Neural crest cell (in vitro differentiated cells): Measurements from ENCODE around the gene PDAP1. TPM values are rescaled to one million over a fixed set of nuclear protein-coding genes. Genes with fewer than 3 reads are reported as not detected.

Experiments
- DNase-seq: peaks from one replicate; pipeline ENCODE4 v3.0.0; 2021; ENCODE audit warnings: low read depth, mixed read lengths, low spot score
- H3K27ac Mint-ChIP-seq: one replicate; pipeline ENCODE4 v1.8.0; 2021; ENCODE audit warnings: mild to moderate bottlenecking, mixed read lengths; ENCODE audit not compliant: unreplicated experiment
- H3K27me3 Mint-ChIP-seq: 2 replicates; pipeline ENCODE4 v1.8.0; 2021; ENCODE audit warnings: low read depth, mild to moderate bottlenecking, mixed read lengths
- H3K36me3 Mint-ChIP-seq: 2 replicates; pipeline ENCODE4 v1.8.0; 2021; ENCODE audit warnings: low read depth, mild to moderate bottlenecking, mixed read lengths
- H3K4me1 Mint-ChIP-seq: 2 replicates; pipeline ENCODE4 v1.8.0; 2021; ENCODE audit warnings: mixed read lengths
- H3K4me3 Mint-ChIP-seq: one replicate; pipeline ENCODE4 v1.8.0; 2021; ENCODE audit warnings: mild to moderate bottlenecking, mixed read lengths
- H3K9me3 Mint-ChIP-seq: 2 replicates; pipeline ENCODE4 v1.8.0; 2021; ENCODE audit warnings: mixed read lengths
- total RNA-seq: library from RNA; stranded (reverse); gene quantifications from 2 replicates; pipeline ENCODE4 v1.2.1, GENCODE V29; 2021
- TF ChIP-seq, protein P1 (sequence below): fragments of 200-600 bp; sonication (generic); conservative IDR thresholded peaks from 2 replicates; pipeline ENCODE4 v1.5.0; 2021; ENCODE audit warnings: antibody characterized with exemption, mild to moderate bottlenecking

Gene PDAP1
- total RNA-seq, 1 donor from 2014 or later = 146 TPM

DNA sequence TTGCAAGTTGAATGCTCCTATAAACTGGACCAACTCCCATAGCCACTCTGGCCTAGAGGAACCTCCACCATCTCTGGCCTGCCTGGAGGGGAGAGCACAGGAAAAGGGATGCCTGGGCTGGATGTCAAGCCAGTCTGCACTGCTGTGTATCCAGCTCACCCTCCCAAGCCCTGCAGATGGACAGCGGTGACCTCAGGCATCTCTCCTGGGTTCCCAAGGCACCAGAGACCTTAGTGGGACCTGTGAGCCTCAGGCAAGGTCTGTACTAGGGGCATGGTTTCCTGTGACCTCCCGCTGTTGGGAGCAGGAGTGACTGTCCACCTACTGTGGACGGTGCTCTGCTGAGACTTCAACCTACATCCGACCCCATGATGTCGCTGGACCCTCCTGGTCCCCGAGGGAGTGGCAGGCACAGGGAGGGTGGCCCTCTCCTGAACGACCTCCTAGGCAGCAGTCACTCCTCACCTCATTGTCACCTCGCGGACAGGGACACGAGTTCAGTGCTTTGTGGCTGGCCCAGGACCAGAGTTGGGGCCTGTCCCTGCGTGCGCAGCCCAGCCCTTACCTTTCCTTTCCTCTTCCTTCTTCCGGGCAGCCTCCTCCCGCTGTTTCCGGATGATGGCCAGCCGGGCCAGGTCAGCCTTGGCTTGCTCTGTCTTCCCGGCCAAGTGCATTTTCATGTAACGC is 11.0 kb downstream of the PDAP1 start:
- H3K4me3 Mint-ChIP-seq = peak overlapping the region; percentile 71

DNA sequence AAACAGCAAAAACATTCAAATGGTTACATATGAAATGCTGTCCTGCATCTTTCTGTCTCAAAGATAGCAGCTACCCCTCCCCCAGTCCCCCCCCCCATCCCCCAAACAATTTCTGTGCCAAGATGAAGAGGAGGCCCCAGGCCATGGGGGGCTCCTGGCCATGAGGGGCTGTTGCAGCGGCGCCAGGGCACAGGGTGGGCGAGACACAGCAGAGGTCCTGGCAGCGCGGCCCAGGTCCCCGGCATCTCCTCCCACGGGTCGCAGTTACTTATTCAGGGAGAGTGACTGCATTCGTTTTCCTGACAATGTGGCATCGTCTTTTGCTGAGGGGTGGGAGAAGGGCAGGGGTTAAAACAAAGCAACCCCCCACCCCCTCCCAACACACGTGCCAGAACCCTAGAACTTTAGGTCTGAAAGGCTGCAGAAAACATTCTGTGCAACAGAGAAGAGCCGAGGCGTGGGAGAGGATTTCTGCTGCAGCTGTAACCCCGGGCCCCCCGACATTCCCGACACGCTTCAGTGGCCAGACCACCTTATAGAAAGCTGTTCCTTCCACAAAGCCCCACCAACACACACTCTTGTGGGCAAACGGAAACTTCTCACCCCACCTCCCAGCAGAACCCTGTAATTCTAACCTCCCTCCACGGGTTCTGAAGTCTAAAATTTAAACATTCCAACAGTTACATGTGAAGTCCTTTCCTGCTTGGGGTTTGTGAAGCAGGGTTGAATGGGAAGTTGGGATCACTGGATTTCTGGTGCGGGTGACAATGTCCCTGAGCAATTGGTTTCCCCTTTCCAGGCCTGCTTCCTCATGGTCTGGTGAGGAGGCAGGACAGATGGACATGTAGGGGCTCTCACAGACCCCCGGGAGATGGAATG is 11.7 kb downstream of the PDAP1 start:
- H3K36me3 Mint-ChIP-seq = peaks cover 10% of the 10 kb centered on the region
- DNase-seq = no peak
- no peak overlapping the region for H3K27ac Mint-ChIP-seq
- TF ChIP-seq, protein P1, sequence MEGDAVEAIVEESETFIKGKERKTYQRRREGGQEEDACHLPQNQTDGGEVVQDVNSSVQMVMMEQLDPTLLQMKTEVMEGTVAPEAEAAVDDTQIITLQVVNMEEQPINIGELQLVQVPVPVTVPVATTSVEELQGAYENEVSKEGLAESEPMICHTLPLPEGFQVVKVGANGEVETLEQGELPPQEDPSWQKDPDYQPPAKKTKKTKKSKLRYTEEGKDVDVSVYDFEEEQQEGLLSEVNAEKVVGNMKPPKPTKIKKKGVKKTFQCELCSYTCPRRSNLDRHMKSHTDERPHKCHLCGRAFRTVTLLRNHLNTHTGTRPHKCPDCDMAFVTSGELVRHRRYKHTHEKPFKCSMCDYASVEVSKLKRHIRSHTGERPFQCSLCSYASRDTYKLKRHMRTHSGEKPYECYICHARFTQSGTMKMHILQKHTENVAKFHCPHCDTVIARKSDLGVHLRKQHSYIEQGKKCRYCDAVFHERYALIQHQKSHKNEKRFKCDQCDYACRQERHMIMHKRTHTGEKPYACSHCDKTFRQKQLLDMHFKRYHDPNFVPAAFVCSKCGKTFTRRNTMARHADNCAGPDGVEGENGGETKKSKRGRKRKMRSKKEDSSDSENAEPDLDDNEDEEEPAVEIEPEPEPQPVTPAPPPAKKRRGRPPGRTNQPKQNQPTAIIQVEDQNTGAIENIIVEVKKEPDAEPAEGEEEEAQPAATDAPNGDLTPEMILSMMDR = no peak
- peaks cover 17% of the 10 kb centered on the region for H3K4me1 Mint-ChIP-seq
- peak overlapping the region; percentile 71 for H3K4me3 Mint-ChIP-seq
- peaks cover 6% of the 10 kb centered on the region for H3K27me3 Mint-ChIP-seq
- H3K9me3 Mint-ChIP-seq = no peaks in the 10 kb centered on the region

More for the DNA sequence above, 11.0 kb downstream of the PDAP1 start:
- Mint-ChIP-seq H3K9me3 (no peaks in the 10 kb centered on the region), H3K4me1 (peaks cover 17% of the 10 kb centered on the region), H3K27me3 (peaks cover 6% of the 10 kb centered on the region), H3K36me3 (peaks cover 10% of the 10 kb centered on the region), H3K27ac (no peak overlapping the region)
- TF ChIP-seq, protein P1 = no peak
- DNase-seq = no peak

DNA sequence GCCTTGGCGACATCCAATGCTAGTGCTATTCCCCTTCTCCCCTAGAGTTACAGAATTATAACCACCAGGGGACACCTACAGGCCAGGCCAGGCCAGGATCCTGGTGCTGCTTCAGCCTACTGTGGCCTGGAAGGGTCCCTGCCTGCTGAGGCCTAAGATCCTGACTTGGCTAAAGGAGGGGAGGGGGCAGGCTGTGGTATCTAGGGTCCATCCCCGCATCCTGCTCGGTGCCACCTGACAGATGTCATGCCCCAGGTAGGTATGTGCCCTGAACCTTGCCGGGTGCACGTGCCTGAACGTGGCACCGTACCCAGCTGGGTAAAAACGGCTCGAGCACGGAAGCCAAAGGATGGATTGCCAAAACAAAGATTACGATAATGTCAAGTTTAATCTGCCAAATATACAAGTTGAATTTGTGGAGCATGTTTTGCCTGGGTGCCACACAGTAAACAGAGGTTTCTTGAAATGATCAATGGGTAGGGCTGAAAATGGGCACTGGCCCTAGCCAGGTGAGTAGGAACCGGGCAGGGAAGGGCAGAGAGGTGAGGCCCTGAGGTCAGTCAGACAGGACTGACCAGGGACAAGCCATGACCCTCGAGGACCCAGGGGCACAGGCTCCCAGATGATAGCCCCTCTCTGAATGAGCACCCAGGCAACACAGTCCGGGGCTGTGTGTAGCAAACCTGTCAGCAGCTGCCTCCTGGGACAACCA is 12.6 kb downstream of the PDAP1 start:
- no peaks in the 10 kb centered on the region for H3K9me3 Mint-ChIP-seq
- peaks cover 6% of the 10 kb centered on the region for H3K27me3 Mint-ChIP-seq
- no peak for DNase-seq
- peaks cover 17% of the 10 kb centered on the region for H3K4me1 Mint-ChIP-seq
- peak overlapping the region; percentile 59 for H3K4me3 Mint-ChIP-seq
- TF ChIP-seq, protein P1 = peak; percentile 21
- peaks cover 7% of the 10 kb centered on the region for H3K36me3 Mint-ChIP-seq
- no peak overlapping the region for H3K27ac Mint-ChIP-seq

DNA sequence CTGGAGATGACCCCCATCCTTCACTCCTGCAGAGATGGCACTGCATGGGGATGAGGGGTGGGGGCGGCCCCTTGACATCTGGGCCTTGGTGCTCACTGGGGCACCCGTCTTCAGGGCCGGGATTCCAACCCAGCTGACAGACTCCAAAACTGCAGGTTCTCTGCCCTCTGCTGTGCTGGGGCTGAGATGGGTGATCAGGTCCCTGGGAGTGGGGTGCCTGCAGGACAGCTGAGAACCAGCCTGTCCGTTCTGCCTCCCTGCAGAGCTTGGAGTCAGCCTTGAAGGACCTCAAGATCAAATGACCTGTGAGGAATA is 14.3 kb downstream of the PDAP1 start:
- Mint-ChIP-seq H3K36me3 (peaks cover 7% of the 10 kb centered on the region), H3K4me3 (peak overlapping the region; percentile 93), H3K9me3 (no peaks in the 10 kb centered on the region), H3K27ac (peak overlapping the region; percentile 19), H3K4me1 (peaks cover 17% of the 10 kb centered on the region), H3K27me3 (peaks cover 6% of the 10 kb centered on the region)
- no peak for DNase-seq
- TF ChIP-seq, protein P1 = no peak

DNA sequence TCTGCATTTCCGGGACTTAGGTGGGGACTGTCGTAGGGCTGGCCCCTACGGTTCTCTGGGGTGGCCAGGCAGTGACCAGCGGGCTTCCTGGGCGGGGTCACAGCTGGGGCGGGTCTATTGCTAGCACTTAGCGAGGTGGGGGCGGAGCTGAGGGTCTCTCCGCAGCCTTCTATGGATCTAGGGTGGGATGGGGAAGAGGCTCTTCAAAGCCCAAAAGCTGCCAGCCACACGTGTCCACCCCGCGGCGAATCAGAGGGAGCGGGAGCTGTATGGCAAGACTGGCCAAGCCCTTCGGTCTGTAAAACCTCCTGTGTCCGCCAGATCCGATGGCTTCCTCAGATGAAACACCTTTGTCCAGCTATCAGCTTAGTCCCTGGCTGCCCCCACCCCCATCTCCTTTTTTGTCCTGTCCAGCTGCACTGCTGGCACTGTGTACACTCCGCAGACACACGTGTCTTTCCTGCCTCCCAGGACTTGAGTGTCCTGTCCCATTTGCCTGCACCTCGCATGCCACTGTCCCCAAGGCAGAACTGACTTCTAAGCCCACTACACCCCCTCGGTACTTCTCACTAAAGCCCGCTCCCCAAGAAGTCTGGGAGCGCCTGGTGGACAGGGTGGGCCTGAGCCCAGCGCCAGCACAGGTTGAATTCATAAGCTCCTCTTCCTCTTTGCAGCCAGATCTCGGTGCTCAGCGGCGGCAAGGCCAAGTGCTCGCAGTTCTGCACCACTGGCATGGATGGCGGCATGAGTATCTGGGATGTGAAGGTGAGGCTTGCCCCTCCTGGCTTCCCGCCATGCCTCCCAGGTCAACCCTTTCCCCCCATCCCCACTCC is 14.8 kb downstream of the PDAP1 start:
- Mint-ChIP-seq H3K27me3 (peaks cover 6% of the 10 kb centered on the region), H3K4me3 (peak overlapping the region; percentile 93), H3K9me3 (no peaks in the 10 kb centered on the region), H3K27ac (peak overlapping the region; percentile 84), H3K36me3 (peaks cover 3% of the 10 kb centered on the region), H3K4me1 (peaks cover 17% of the 10 kb centered on the region)
- TF ChIP-seq, protein P1 = no peak
- DNase-seq = peak; percentile 67
